IgD-negative memory B cell (primary cell): Measurements from ENCODE around the gene TSEN54. TPM values are rescaled to one million over a fixed set of nuclear protein-coding genes. Genes with fewer than 3 reads are reported as not detected.

ENCODE experiments used
- H3K27ac Mint-ChIP-seq, 3 donors: one replicate each; pipeline ENCODE4 v1.8.0; 2020 to 2022; ENCODE audit warnings: mild to moderate bottlenecking in 3 of 3, mixed read lengths in 3 of 3, moderate library complexity in 1 of 3
- H3K27me3 Mint-ChIP-seq: one replicate; pipeline ENCODE4 v1.8.0; 2021; ENCODE audit warnings: mixed read lengths
- H3K36me3 Mint-ChIP-seq: one replicate; pipeline ENCODE4 v1.8.0; 2020; ENCODE audit warnings: mild to moderate bottlenecking, mixed read lengths
- H3K4me1 Mint-ChIP-seq, 3 donors: one replicate each; pipeline ENCODE4 v1.8.0; 2020 to 2022; ENCODE audit warnings: mixed read lengths in 3 of 3, mild to moderate bottlenecking in 1 of 3
- H3K4me3 Mint-ChIP-seq, 4 donors: one replicate each; pipeline ENCODE4 v1.8.0; 2020 to 2022; ENCODE audit warnings: mild to moderate bottlenecking in 4 of 4, mixed read lengths in 4 of 4, moderate library complexity in 3 of 4
- H3K9me3 Mint-ChIP-seq, 3 donors: one replicate each; pipeline ENCODE4 v1.8.0; 2020 to 2021; ENCODE audit warnings: mixed read lengths in 3 of 3, mild to moderate bottlenecking in 1 of 3
- polyA plus RNA-seq: library from polyadenylated mRNA; unstranded; fragments of 300-500 nt; fragmentation: Illumina TruSeq; gene quantifications from one replicate; pipeline ENCODE4 v1.2.3, GENCODE V29; 2021

The TSEN54 gene
- polyA plus RNA-seq, 1 donor from 2014 or later, result 34.9 TPM

DNA sequence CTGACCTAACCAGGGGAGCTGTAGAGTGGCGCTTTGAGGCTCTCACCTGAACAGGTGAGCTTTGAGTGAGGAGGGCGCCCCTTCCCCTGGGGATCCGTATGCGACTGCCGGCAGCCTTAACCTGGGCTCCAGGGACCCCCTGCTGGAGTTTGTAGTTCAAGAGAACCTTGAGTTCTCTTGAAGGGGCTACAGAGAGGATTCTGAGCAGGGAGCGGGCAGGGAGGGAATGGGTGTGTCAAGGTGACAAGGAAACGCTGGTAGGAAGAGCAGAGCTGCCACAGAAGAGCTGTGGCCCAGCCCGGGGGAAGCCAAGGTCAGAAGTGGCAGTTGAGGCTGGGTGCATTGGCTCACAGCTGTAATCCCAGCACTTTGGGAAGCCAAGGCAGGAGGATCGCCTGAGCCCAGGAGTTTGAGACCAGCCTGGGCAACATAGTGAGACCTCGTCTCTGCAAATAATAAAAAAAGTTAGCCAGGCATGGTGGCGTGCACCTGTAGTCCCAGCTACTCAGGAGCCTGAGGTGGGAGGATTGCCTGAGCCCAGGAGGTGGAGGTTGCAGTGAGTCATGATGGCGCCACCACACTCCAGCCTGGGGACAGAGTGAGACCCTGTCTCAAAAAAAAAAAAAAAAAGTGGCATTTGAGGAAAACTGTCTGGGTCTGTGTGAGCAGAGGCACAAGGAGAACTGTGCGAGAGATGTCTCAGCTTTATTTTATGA is 10.4 kb downstream of the TSEN54 start:
- H3K36me3 Mint-ChIP-seq, result no peaks in the 10 kb centered on the region
- H3K4me1 Mint-ChIP-seq, result peaks cover 0 to 9% (median 5%) of the 10 kb centered on the region in 3 donors
- H3K27ac Mint-ChIP-seq, result peak overlapping the region in 1 of 3 donors; percentile 63
- H3K4me3 Mint-ChIP-seq, result peak overlapping the region; percentile 72 to 94 (median 82)
- no peaks in the 10 kb centered on the region for H3K9me3 Mint-ChIP-seq
- no peaks in the 10 kb centered on the region for H3K27me3 Mint-ChIP-seq

DNA sequence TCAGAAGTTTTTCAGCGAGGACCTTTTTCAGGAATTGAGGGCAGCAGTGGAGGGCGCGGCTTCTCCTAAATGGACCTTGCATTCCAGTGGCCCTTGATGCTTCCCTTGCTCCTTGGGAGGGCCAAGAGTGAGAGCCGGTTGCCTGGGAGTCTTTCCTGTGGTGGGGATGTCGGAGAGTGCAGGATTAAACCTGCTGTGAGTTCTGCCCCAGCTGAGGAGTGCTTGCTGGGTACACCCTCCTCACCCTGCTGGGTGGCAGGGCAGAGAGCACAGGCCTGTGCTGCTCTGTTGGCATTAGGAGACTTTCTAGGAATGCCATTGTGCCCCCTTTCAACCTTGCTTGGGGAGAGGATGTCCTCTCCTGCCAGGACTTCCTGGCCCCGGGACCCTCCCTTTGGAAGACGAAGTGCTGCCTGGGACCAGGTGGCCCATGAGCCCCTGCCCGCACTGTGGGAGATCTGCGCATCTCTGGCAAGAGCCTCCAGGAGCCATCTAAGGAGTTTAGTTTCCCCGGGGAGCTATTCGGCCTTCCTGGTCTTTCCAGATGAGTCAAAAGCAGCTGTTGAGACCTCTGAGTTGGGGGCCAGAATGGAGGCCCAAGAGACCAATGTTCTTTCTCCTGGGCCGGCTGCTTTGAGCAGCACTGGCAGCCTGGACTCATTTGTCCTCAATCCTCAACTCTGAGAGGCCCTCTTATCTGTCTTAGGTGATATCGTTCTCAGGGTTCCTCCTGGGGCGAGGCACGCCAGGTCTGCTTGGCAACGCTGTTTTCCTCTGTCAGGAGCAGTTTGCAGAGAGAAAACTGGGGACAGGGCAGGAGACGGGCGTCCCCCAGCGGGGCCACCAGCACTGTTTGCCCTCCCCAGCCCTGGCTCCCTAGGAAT is 14.8 kb downstream of the TSEN54 start:
- Mint-ChIP-seq H3K4me3 (peak overlapping the region in 1 of 4 donors; percentile 42), H3K27me3 (no peaks in the 10 kb centered on the region), H3K9me3 (no peaks in the 10 kb centered on the region), H3K36me3 (no peaks in the 10 kb centered on the region), H3K4me1 (peaks cover 9 to 16% (median 12%) of the 10 kb centered on the region in 3 donors), H3K27ac (no peak overlapping the region)

DNA sequence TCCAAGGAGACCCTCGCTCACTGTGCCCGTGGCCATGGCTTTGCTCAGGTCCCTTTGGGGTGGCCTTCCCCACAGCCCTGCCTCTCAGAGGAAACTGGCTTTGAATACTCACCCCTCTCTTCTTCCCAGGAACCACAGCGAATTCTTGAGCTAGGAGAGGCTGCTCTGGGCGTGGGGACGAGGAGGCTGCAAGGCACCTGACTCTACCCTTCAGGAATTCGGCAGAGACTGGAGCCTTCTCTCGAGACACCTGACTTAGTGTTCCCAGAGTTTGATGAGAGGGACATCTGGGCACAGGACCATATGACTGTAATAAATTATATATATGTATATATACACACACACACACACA is 15.4 kb downstream of the TSEN54 start:
- Mint-ChIP-seq H3K9me3 (no peaks in the 10 kb centered on the region), H3K27me3 (no peaks in the 10 kb centered on the region), H3K4me1 (peaks cover 7 to 11% (median 9%) of the 10 kb centered on the region in 3 donors), H3K27ac (no peak overlapping the region), H3K36me3 (no peaks in the 10 kb centered on the region), H3K4me3 (no peak overlapping the region)

DNA sequence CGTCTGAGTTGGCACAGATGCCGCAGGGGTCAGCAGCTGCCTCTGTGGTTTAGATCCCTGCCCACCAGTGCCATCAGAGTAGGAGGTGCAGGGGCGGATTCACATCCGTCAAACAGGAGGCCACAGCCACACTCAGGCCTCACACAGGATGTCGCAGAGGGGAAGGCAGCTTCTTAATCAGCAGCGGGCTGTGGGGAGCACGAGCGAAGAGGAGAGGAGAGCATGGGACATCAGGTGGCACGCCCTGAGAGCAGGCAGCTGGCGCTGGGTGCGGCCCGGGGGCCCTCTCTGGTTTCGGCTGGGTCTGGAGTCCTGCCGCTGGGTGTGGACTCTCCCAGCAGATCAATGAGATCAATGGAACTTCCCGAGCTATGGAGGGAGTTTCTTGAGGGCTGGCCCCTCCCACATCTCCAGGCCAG is 18.8 kb downstream of the TSEN54 start:
- Mint-ChIP-seq H3K4me3 (peak overlapping the region in 2 of 4 donors; percentile 72 to 80), H3K36me3 (no peaks in the 10 kb centered on the region), H3K4me1 (peaks cover 7 to 12% (median 7%) of the 10 kb centered on the region in 3 donors), H3K27me3 (no peaks in the 10 kb centered on the region), H3K9me3 (no peaks in the 10 kb centered on the region), H3K27ac (peak overlapping the region in 2 of 3 donors; percentile 44 to 87)

DNA sequence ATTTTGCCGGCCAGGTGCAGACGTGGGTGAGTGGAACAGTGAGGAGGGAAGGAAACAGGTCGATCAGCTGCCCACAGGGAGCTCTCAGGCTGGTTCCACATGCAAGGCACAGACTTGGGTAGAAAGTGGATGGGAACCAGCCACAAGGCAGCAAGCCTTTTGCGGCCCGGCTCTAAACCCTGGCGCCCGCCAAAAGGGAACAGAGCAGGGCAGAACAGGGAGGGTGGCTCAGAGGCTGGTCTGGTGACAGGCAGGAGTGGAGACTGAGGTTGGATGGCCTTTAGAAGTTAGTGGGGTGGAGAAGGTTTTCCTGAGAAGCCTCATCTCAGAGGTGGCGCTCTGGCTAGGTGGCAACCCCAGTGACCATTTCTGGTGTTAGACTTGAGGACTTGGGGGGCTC is 19.5 kb downstream of the TSEN54 start:
- Mint-ChIP-seq H3K27ac (peak overlapping the region in 1 of 3 donors; percentile 64), H3K4me3 (peak overlapping the region in 1 of 4 donors; percentile 37), H3K9me3 (no peaks in the 10 kb centered on the region), H3K4me1 (peaks cover 7 to 12% (median 7%) of the 10 kb centered on the region in 3 donors), H3K36me3 (peaks cover 2% of the 10 kb centered on the region), H3K27me3 (no peaks in the 10 kb centered on the region)

DNA sequence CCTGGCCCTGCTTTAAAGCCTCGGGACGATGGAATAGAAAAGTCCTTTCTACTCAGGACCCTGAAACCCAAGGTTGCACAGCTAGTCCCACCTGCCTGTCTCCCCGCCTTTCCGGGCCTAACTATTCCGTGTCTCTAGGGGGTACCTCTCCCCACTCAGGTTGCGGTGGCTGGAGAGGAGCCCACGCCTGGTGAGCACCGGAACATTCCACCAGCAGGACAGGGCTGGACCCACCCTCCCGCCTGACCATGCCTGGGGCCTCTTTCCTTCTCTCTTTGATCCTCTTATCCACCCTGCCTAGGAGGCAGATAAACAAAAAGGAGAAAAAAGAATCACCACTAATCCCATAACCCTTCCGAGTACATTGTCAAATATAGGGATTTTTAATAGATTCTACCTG is 20.0 kb downstream of the TSEN54 start:
- peaks cover 2% of the 10 kb centered on the region for H3K36me3 Mint-ChIP-seq
- H3K27ac Mint-ChIP-seq, result peak overlapping the region in 1 of 3 donors; percentile 64
- H3K4me3 Mint-ChIP-seq, result no peak overlapping the region
- H3K9me3 Mint-ChIP-seq, result no peaks in the 10 kb centered on the region
- no peaks in the 10 kb centered on the region for H3K27me3 Mint-ChIP-seq
- peaks cover 7 to 12% (median 7%) of the 10 kb centered on the region in 3 donors for H3K4me1 Mint-ChIP-seq

DNA sequence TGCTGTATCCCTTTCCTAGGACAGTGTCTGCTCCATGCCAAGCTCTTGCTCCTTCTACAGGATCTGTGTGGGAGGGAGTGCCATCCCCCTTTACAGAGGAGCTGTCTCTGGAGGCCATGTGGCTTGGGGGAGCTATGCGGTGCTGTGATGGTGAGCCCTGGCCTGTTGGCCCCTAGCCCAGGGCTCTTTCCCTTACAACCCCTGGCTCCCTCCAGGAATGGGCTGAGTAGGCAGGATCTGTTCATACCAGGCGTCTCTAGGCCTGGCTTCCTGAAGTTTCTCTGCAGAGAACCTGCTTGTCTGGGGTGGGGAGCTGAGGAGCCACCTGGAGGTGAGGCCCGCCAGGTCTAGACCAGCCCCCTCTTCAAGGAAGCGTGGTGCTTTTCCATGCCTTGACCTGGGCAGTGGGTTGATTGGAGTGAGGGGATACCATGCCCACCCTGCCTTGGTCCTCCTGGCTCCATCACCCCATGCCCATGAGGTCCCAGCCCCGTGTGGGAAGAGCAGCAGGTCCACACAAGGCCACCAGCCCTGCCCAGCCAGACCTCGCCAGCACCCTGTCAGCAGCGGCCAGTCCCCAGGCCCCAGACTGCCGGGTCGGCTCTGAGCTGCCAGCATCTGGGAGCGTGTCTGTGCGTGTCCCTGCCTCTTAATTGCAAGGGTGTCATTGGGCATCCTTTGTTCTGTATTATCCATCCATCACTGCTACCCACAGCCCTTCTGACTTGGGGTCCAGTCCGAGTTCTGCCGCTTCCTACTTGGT is 23.8 kb downstream of the TSEN54 start:
- no peaks in the 10 kb centered on the region for H3K27me3 Mint-ChIP-seq
- H3K36me3 Mint-ChIP-seq, result peaks cover 4% of the 10 kb centered on the region
- no peaks in the 10 kb centered on the region for H3K9me3 Mint-ChIP-seq
- H3K4me1 Mint-ChIP-seq, result peaks cover 0 to 4% (median 3%) of the 10 kb centered on the region in 3 donors
- H3K4me3 Mint-ChIP-seq, result no peak overlapping the region
- H3K27ac Mint-ChIP-seq, result peak overlapping the region in 1 of 3 donors; percentile 57

DNA sequence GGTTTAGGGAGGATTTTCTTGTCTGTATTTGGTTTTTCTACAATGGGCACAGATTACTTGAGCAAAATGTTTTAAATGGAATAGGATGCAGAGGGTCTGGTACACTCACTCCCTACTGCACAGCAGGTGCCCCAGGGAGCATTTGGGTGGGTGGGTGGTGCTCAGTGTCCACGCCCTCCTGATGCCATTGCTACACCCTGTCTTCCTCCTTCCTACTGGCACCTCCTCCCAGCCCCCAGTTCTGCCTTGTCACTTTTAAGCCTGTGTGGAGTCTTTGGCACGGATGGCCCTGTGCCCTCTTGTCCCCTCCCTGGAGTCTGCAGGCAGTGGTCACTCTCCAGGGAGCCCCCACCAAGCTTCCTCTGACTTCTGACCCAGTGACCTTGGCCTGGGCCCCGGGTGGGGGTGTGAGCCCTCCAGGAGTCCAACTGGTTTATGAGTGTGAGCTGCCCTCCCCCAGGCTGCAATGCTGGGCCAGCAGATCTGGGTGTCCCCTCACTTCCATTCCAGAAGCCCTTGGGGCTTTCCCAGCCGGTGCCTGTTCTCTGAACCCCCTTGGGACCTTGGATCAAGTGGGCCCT is 24.7 kb downstream of the TSEN54 start:
- H3K27ac Mint-ChIP-seq, result peak overlapping the region in 2 of 3 donors; percentile 53 to 57
- H3K36me3 Mint-ChIP-seq, result peaks cover 4% of the 10 kb centered on the region
- H3K4me1 Mint-ChIP-seq, result peaks cover 0 to 3% (median 0%) of the 10 kb centered on the region in 3 donors
- H3K4me3 Mint-ChIP-seq, result peak overlapping the region in 1 of 4 donors; percentile 41
- no peaks in the 10 kb centered on the region for H3K9me3 Mint-ChIP-seq
- no peaks in the 10 kb centered on the region for H3K27me3 Mint-ChIP-seq

DNA sequence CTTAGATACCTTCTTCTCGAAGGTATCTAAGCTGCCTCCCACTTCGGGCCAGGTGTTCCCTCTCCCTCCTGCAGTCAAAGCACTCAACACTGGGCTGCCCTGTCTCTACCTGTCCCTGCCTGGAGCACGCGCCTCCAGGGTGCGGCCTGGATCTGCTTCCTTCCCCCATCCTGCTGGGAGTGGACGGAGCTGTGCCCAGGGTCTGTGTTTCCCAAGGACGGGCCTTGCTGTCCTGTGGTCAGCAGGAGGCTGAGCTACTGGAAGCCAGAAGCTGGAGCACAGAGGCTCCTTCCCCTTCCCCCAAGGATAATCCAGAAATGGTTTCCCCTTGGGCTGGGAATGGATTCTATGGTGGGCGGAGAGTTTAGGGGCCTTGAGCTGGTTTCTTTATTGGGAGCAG is 25.9 kb downstream of the TSEN54 start:
- no peak overlapping the region for H3K27ac Mint-ChIP-seq
- no peaks in the 10 kb centered on the region for H3K9me3 Mint-ChIP-seq
- peaks cover 4% of the 10 kb centered on the region for H3K36me3 Mint-ChIP-seq
- H3K4me3 Mint-ChIP-seq, result no peak overlapping the region
- H3K27me3 Mint-ChIP-seq, result no peaks in the 10 kb centered on the region
- peaks cover 0 to 3% (median 0%) of the 10 kb centered on the region in 3 donors for H3K4me1 Mint-ChIP-seq

DNA sequence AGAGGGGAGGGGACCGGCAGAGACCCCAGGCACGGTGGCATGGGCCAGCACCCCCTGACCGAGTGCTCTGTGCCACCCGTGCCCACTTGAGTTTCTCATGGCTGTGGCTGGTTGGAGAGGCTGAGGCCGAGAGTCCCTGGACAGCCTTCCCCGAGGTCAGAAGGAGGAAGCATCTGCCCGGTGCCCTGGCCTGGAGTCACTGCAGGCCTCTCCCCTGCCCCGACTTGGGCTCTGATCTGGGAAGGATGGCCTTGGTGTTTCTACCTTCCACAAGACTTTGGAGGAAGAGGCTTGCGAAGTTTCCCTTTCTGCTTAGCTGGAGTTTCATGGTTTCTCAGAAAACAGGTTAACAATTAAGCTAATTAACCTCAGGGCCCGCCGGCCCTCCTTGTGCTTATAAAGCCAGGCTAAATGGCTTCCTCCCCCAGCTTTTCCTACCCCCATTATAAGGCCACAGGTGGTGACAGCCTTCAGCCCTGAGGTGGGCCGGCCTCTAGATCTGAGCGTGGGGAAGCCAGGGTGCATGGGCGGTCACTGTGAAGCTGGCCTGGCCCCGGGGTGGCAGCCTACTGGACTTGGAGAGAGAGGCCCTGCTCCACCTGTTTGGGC is 26.5 kb downstream of the TSEN54 start:
- H3K4me1 Mint-ChIP-seq, result peaks cover 0 to 3% (median 0%) of the 10 kb centered on the region in 3 donors
- H3K9me3 Mint-ChIP-seq, result no peaks in the 10 kb centered on the region
- peaks cover 4% of the 10 kb centered on the region for H3K36me3 Mint-ChIP-seq
- H3K27me3 Mint-ChIP-seq, result no peaks in the 10 kb centered on the region
- no peak overlapping the region for H3K27ac Mint-ChIP-seq
- H3K4me3 Mint-ChIP-seq, result no peak overlapping the region

DNA sequence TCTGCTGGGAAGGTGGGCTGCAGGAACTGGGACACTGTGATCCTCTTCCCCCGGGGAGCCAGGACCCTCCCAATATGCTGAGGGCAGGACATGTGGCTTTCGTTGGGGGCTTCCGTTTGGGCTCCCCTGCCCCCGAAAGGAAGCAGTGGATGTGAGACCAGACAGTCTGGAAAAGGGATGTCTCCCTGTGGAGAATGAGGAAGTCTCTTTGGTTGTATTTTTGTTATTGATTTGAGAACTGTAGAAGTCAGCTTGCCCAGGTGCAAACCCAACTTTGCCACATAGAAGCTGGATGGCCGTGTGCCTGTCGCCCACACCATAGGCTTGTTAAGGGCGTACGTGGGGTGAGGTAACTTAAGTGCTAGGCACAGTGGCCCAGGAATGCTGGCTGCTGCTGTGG is 27.9 kb downstream of the TSEN54 start:
- Mint-ChIP-seq H3K4me1 (peaks cover 1 to 4% (median 4%) of the 10 kb centered on the region in 3 donors), H3K4me3 (no peak overlapping the region), H3K36me3 (peaks cover 4% of the 10 kb centered on the region), H3K27me3 (no peaks in the 10 kb centered on the region), H3K27ac (no peak overlapping the region), H3K9me3 (no peaks in the 10 kb centered on the region)

DNA sequence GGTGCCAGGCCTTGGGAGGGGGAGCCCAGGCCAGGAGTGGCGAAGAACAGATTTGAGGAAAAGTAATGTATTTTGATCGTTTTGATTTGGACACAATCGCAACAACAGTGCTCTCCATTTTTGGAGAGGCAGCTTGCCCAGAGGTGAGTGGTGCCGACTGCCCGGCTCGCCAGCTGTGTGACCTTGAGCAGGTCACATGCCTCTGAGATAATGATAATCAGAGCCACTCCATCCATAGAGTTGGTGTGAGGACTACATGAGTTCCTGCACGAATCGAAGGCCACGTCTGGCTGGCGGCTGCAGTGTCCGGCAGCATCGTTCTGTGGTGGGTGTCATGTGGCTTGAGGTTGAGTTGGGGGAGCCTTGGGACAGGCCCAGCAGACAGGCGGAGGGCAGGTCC is 29.9 kb downstream of the TSEN54 start:
- Mint-ChIP-seq H3K9me3 (no peaks in the 10 kb centered on the region), H3K27me3 (no peaks in the 10 kb centered on the region), H3K36me3 (peaks cover 7% of the 10 kb centered on the region), H3K4me1 (peaks cover 1 to 4% (median 4%) of the 10 kb centered on the region in 3 donors), H3K27ac (no peak overlapping the region), H3K4me3 (no peak overlapping the region)

DNA sequence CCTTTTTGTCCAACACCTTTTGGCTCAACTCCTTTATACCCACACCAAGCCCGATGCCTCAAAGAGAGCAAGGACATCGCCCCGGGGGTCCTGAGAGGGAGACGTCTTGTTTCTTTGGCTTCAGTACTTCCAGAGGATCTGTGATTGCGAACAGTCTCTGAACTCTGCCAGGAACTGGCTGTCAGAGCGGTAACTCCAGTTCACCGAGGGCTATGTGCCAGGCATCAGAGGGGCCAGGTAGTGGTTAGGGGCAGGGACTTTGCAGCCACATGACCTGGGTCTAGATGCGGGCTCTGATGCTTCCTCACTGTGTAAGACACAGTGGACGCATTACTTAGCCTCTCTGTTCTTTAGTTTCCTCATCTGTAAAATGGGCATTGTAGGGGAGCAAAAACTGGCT is 30.8 kb downstream of the TSEN54 start:
- no peaks in the 10 kb centered on the region for H3K9me3 Mint-ChIP-seq
- H3K4me1 Mint-ChIP-seq, result peaks cover 1 to 4% (median 4%) of the 10 kb centered on the region in 3 donors
- H3K27ac Mint-ChIP-seq, result no peak overlapping the region
- peaks cover 7% of the 10 kb centered on the region for H3K36me3 Mint-ChIP-seq
- H3K27me3 Mint-ChIP-seq, result no peaks in the 10 kb centered on the region
- H3K4me3 Mint-ChIP-seq, result no peak overlapping the region

DNA sequence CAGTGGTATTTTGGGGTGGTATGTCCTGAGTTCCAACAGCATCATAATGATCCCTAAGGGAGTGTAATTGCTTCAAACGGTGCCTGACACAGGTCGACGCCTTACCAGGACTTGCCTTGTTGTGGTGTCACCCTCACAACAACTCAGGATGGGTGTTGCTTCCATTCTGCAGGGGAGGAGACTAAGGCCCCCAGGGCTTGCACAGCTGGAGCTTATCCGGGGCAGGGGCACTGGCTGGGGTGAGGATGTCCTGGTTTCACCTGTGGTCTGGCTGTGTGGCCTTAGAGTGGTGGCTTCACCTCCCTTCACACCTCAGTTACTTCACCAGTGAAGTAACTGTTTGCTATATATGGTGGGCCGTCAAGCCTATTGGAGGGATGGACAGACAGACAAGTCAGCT is 32.5 kb downstream of the TSEN54 start:
- no peaks in the 10 kb centered on the region for H3K9me3 Mint-ChIP-seq
- H3K27ac Mint-ChIP-seq, result peak overlapping the region; percentile 23 to 78 (median 60)
- peak overlapping the region in 1 of 4 donors; percentile 45 for H3K4me3 Mint-ChIP-seq
- peaks cover 1 to 4% (median 4%) of the 10 kb centered on the region in 3 donors for H3K4me1 Mint-ChIP-seq
- peaks cover 7% of the 10 kb centered on the region for H3K36me3 Mint-ChIP-seq
- no peaks in the 10 kb centered on the region for H3K27me3 Mint-ChIP-seq
